HEK293 (cell line): ENCODE data around the gene IMPDH1.
A peak's percentile ranks its signal among the peaks of the same experiment; 100 is the strongest.

Source experiments
- CTCF ChIA-PET: fragments of 350-600 bp; formaldehyde crosslinking; extraction: SDS; loops from one replicate; lab custom pipeline; 2021; ENCODE audit warnings: antibody characterized with exemption; lab: Yijun Ruan, JAX
- POLR2A ChIA-PET: fragments of 300-600 bp; formaldehyde crosslinking; extraction: SDS; loops from one replicate; lab custom pipeline; 2020; ENCODE audit warnings: antibody characterized with exemption, inconsistent platforms; lab: Yijun Ruan, JAX
- H3K27ac ChIP-seq: fragments of 200-500 bp; sonication (Bioruptor generic); 2 replicates; pipeline ENCODE4 v1.5.1; 2014; ENCODE audit warnings: low read depth, low read length, control low read depth, inconsistent platforms; ENCODE audit errors: extremely low read depth
- H3K36me3 ChIP-seq, 2 experiments: fragments of 200-500 bp in 1 of 2; sonication (Bioruptor generic) in 1 of 2; 1 replicate in 1 of 2; 2 replicates in 1 of 2; pipeline ENCODE4 v1.5.1; 2014 to 2017; ENCODE audit warnings: inconsistent platforms in 2 of 2, low read length in 2 of 2; ENCODE audit not compliant: control insufficient read depth in 2 of 2, insufficient read depth in 1 of 2
- H3K4me1 ChIP-seq: fragments of 200-500 bp; sonication (Bioruptor generic); 2 replicates; pipeline ENCODE4 v1.5.1; 2014; ENCODE audit warnings: mild to moderate bottlenecking, low read length, inconsistent platforms; ENCODE audit not compliant: control insufficient read depth, insufficient read depth
- H3K4me3 ChIP-seq: 2 replicates; pipeline ENCODE4 v1.5.1; 2011; ENCODE audit warnings: low read depth, mild to moderate bottlenecking, control low read depth, low read length, moderate library complexity
- H3K9me3 ChIP-seq: fragments of 200-500 bp; sonication (Bioruptor generic); 2 replicates; pipeline ENCODE4 v1.5.1; 2014; ENCODE audit warnings: low read depth, low read length, inconsistent platforms; ENCODE audit not compliant: control insufficient read depth, insufficient read depth
- IKZF3 ChIP-seq: fragments of 450-650 bp; IDR thresholded peaks from 2 replicates; pipeline ENCODE4 v1.5.0; 2018; ENCODE audit warnings: missing biosample characterization, mild to moderate bottlenecking, missing genetic modification characterization, moderate library complexity
- MEIS1 ChIP-seq: sonication (generic); formaldehyde crosslinking; IDR thresholded peaks from 2 replicates; pipeline ENCODE4 v1.8.1; 2022; ENCODE audit warnings: missing genetic modification reagents, mild to moderate bottlenecking, borderline replicate concordance
- MZF1 ChIP-seq: fragments of 450-650 bp; formaldehyde crosslinking; IDR thresholded peaks from 2 replicates; pipeline ENCODE4 v1.5.1; 2017; ENCODE audit warnings: missing biosample characterization, missing genetic modification characterization, borderline replicate concordance
- PRDM1 ChIP-seq: fragments of 450-650 bp; formaldehyde crosslinking; IDR thresholded peaks from 2 replicates; pipeline ENCODE4; 2016; ENCODE audit warnings: missing biosample characterization, missing genetic modification characterization
- WT1 ChIP-seq: fragments of 450-650 bp; formaldehyde crosslinking; IDR thresholded peaks from 2 replicates; pipeline ENCODE4 v1.5.1; 2016; ENCODE audit warnings: missing biosample characterization, missing genetic modification characterization
- ZBTB44 ChIP-seq: fragments of 450-650 bp; IDR thresholded peaks from 2 replicates; pipeline ENCODE4 v1.5.1; 2018; ENCODE audit warnings: missing biosample characterization, mild to moderate bottlenecking, missing genetic modification characterization
- ZBTB48 ChIP-seq: fragments of 450-650 bp; formaldehyde crosslinking; IDR thresholded peaks from 2 replicates; pipeline ENCODE4 v1.5.1; 2016; ENCODE audit warnings: missing biosample characterization, missing genetic modification characterization
- ZNF112 ChIP-seq: fragments of 450-650 bp; formaldehyde crosslinking; IDR thresholded peaks from 2 replicates; pipeline ENCODE4 v1.5.0; 2017; ENCODE audit warnings: missing biosample characterization, missing genetic modification characterization
- ZNF121 ChIP-seq: fragments of 450-650 bp; formaldehyde crosslinking; IDR thresholded peaks from 2 replicates; pipeline ENCODE4 v1.5.1; 2016; ENCODE audit warnings: missing biosample characterization, missing genetic modification characterization
- ZNF174 ChIP-seq: fragments of 450-650 bp; formaldehyde crosslinking; IDR thresholded peaks from 2 replicates; pipeline ENCODE4 v1.5.0; 2017; ENCODE audit warnings: missing biosample characterization, mild to moderate bottlenecking, missing genetic modification characterization
- ZNF23 ChIP-seq: fragments of 450-650 bp; formaldehyde crosslinking; IDR thresholded peaks from 2 replicates; pipeline ENCODE4 v1.5.1; 2016; ENCODE audit warnings: missing biosample characterization, missing genetic modification characterization, borderline replicate concordance
- ZNF366 ChIP-seq: fragments of 450-650 bp; formaldehyde crosslinking; conservative IDR thresholded peaks from 2 replicates; pipeline ENCODE4 v1.5.1; 2016; ENCODE audit warnings: missing biosample characterization, missing genetic modification characterization
- ZNF391 ChIP-seq: fragments of 450-650 bp; formaldehyde crosslinking; IDR thresholded peaks from 2 replicates; pipeline ENCODE4 v1.5.1; 2016; ENCODE audit warnings: low read depth, missing biosample characterization, missing genetic modification characterization, borderline replicate concordance
- ZNF426 ChIP-seq: fragments of 450-650 bp; formaldehyde crosslinking; IDR thresholded peaks from 2 replicates; pipeline ENCODE4 v1.5.1; 2017; ENCODE audit warnings: missing biosample characterization, missing genetic modification characterization, mild to moderate bottlenecking, inconsistent platforms, moderate library complexity
- ZNF48 ChIP-seq: fragments of 450-650 bp; formaldehyde crosslinking; IDR thresholded peaks from 2 replicates; pipeline ENCODE4 v1.5.1; 2016; ENCODE audit warnings: missing biosample characterization, missing genetic modification characterization
- ZNF501 ChIP-seq: fragments of 450-650 bp; formaldehyde crosslinking; IDR thresholded peaks from 2 replicates; pipeline ENCODE4 v1.5.1; 2016; ENCODE audit warnings: missing biosample characterization, missing genetic modification characterization
- ZNF544 ChIP-seq: fragments of 450-650 bp; formaldehyde crosslinking; IDR thresholded peaks from 2 replicates; pipeline ENCODE4 v1.5.0; 2017; ENCODE audit warnings: missing biosample characterization, missing genetic modification characterization
- ZNF558 ChIP-seq: fragments of 450-650 bp; formaldehyde crosslinking; IDR thresholded peaks from 2 replicates; pipeline ENCODE4 v1.5.1; 2016; ENCODE audit warnings: missing biosample characterization, missing genetic modification characterization
- ZNF629 ChIP-seq: fragments of 450-650 bp; formaldehyde crosslinking; IDR thresholded peaks from 2 replicates; pipeline ENCODE4 v1.5.1; 2017; ENCODE audit warnings: missing biosample characterization, missing genetic modification characterization
- ZNF658 ChIP-seq: fragments of 450-650 bp; formaldehyde crosslinking; IDR thresholded peaks from 2 replicates; pipeline ENCODE4; 2016; ENCODE audit warnings: missing biosample characterization, missing genetic modification characterization
- ZNF701 ChIP-seq: fragments of 450-650 bp; formaldehyde crosslinking; IDR thresholded peaks from 2 replicates; pipeline ENCODE4 v1.5.1; 2016; ENCODE audit warnings: missing biosample characterization, missing genetic modification characterization
- TF ChIP-seq, protein P1 (sequence below): fragments of 450-650 bp; formaldehyde crosslinking; IDR thresholded peaks from 2 replicates; pipeline ENCODE4 v1.5.1; 2016; ENCODE audit warnings: missing biosample characterization, missing genetic modification characterization
- TF ChIP-seq, protein P2 (sequence below): fragments of 450-650 bp; formaldehyde crosslinking; IDR thresholded peaks from 2 replicates; pipeline ENCODE4 v1.5.1; 2016; ENCODE audit warnings: missing biosample characterization, missing genetic modification characterization

The IMPDH1 gene

DNA sequence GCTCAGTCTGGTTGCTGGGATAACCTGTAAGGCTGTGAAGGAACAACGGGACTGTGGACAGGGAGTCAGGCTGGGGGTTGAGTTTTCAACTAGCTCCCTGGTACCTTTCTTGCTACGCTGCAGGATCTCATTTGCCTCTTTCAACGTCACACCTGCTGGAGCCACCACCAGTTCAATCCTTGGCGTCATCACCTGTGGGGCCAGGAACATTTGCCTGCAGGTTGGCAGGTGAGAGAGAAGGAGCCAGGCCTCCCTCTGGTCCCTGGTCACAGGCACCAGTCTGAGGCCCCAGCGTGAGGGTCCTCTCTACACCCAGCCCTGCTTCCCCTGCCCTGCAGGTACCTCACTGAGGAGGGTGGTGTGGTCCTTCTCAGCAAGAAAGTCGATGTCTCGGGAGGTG, 9.8 kb downstream of the IMPDH1 start:
- CTCF ChIA-PET = interaction anchor here (0.8 to 7.3 kb wide), 10 partner anchors 9 to 60 kb away, joined by 3 to 160 read pairs (median 7); partner anchors contain the start of gene IMPDH1
- Histone ChIP-seq H3K4me3 (no peak overlapping the region), H3K36me3 (peaks cover 14 to 77% of the 10 kb centered on the region in 2 experiments; a peak in 2 of 3 replicates), H3K9me3 (no peaks in the 10 kb centered on the region), H3K4me1 (no peaks in the 10 kb centered on the region), H3K27ac (no peak overlapping the region)
- POLR2A ChIA-PET = interaction anchor here (0.6 kb wide), 1 partner anchor 61 kb away, joined by 3 read pairs; no protein-coding TSS in a partner anchor
- TF ChIP-seq ZBTB44 (tag by site-specific recombination) = no peak
- no peak for TF ChIP-seq MZF1 (tag by site-specific recombination)
- TF ChIP-seq WT1 (tag by site-specific recombination) = no peak
- TF ChIP-seq ZNF23 = no peak
- TF ChIP-seq ZNF426 (tag by site-specific recombination) = no peak
- TF ChIP-seq, protein P1, sequence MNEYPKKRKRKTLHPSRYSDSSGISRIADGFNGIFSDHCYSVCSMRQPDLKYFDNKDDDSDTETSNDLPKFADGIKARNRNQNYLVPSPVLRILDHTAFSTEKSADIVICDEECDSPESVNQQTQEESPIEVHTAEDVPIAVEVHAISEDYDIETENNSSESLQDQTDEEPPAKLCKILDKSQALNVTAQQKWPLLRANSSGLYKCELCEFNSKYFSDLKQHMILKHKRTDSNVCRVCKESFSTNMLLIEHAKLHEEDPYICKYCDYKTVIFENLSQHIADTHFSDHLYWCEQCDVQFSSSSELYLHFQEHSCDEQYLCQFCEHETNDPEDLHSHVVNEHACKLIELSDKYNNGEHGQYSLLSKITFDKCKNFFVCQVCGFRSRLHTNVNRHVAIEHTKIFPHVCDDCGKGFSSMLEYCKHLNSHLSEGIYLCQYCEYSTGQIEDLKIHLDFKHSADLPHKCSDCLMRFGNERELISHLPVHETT (tag by site-specific recombination) = no peak
- TF ChIP-seq ZNF658 (tag by site-specific recombination) = no peak
- TF ChIP-seq ZNF629 = no peak
- no peak for TF ChIP-seq MEIS1
- TF ChIP-seq ZNF544 (tag by site-specific recombination) = no peak
- TF ChIP-seq ZNF366 (tag by site-specific recombination) = no peak
- no peak for TF ChIP-seq ZNF174 (tag by site-specific recombination)
- no peak for TF ChIP-seq ZNF501 (tag by site-specific recombination)

DNA sequence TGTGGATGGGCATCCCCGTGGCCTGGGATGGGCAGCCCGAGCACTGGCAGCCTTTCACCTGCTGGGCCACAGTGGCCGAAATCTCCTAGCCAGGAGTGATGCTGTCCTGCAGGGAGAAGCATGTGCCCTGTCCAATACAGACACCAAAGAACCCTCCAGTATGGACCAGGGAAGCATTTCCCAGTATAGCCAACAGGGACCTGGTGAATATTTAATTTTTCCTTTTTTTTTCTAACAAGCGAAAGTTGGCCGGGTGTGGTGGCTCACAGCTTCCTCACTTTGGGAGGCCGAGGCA, 11.0 kb downstream of the IMPDH1 start:
- Histone ChIP-seq H3K27ac (no peak overlapping the region), H3K4me3 (no peak overlapping the region), H3K36me3 (peaks cover 14 to 89% of the 10 kb centered on the region in 2 experiments; a peak in 2 of 3 replicates), H3K4me1 (no peaks in the 10 kb centered on the region)
- ChIA-PET POLR2A (no interaction called here), CTCF (interaction anchor here (0.7 to 7.3 kb wide), 14 partner anchors 9 to 61 kb away, joined by 3 to 160 read pairs (median 6); partner anchors contain the start of gene IMPDH1)
- TF ChIP-seq ZNF112 (tag by site-specific recombination) = no peak
- no peak for TF ChIP-seq ZNF121
- no peak for TF ChIP-seq ZNF558
- TF ChIP-seq, all 188 proteins: peak for 0
- H3K9me3 ChIP-seq = no peaks in the 10 kb centered on the region

DNA sequence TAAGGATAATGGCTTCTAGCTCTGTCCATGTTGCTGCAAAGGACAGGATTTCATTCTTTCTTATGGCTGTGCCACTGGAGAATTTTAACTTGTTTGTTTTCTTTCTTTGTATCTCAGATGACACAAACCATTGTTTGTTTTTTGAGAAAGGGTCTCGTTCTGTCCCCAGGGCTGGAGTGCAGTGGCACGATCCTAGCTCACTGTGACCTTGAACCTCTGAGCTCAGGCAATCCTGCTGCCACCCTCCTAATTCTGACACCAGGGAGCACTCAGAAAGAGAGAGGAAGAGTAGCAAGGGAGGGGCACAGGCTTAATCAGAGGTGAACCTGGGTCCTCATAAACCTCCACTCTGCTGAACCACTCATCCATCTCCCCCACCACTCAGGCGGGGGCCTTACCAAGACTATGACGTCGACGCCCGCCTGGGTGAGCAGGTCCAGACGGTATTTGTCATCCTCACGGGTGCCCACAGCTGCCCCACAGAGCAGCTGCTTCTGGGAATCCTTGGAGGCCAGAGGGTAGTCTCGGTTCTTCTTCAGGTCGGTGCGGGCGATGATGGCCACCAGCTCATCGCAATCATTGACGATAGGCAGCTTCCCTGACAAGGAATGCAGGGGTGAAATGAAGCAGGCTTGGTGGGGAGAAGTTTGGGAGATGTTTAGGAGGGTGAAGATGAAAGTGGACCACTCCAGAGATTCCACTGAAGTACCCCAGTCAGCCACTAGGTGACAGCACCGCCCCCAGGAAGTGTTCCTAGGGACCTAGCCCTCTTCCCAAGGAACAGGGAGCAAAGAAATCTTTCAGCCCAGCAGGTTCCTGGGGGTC, 11.6 kb downstream of the IMPDH1 start:
- H3K36me3 ChIP-seq = peaks cover 12 to 92% of the 10 kb centered on the region in 2 experiments; a peak in 2 of 3 replicates
- H3K4me1 ChIP-seq = no peaks in the 10 kb centered on the region
- ChIA-PET POLR2A (interaction anchor here (0.6 to 1.2 kb wide), 3 partner anchors 10 to 69 kb away, joined by 3 to 6 read pairs (median 4); no protein-coding TSS in a partner anchor), CTCF (interaction anchor here (0.6 to 7.3 kb wide), 30 partner anchors 9 to 474 kb away, joined by 3 to 160 read pairs (median 4); no protein-coding TSS in a partner anchor)
- H3K27ac ChIP-seq = no peak overlapping the region
- H3K9me3 ChIP-seq = no peaks in the 10 kb centered on the region
- H3K4me3 ChIP-seq = no peak overlapping the region
- TF ChIP-seq PRDM1 (tag by site-specific recombination) (0 out of 2 replicates have a peak, but pooled peaks have one; percentile 5), IKZF3 (peak; percentile 93), ZNF391 (tag by site-specific recombination) (no peak), ZBTB48 (peak; percentile 78), ZNF48 (tag by site-specific recombination) (no peak), ZNF701 (tag by site-specific recombination) (no peak)
- TF ChIP-seq, protein P2, sequence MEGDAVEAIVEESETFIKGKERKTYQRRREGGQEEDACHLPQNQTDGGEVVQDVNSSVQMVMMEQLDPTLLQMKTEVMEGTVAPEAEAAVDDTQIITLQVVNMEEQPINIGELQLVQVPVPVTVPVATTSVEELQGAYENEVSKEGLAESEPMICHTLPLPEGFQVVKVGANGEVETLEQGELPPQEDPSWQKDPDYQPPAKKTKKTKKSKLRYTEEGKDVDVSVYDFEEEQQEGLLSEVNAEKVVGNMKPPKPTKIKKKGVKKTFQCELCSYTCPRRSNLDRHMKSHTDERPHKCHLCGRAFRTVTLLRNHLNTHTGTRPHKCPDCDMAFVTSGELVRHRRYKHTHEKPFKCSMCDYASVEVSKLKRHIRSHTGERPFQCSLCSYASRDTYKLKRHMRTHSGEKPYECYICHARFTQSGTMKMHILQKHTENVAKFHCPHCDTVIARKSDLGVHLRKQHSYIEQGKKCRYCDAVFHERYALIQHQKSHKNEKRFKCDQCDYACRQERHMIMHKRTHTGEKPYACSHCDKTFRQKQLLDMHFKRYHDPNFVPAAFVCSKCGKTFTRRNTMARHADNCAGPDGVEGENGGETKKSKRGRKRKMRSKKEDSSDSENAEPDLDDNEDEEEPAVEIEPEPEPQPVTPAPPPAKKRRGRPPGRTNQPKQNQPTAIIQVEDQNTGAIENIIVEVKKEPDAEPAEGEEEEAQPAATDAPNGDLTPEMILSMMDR (tag by site-specific recombination) = peak; percentile 73
